Pancreas (tissue), 10 donors: ENCODE data around the gene SEPTIN11. TPM values are rescaled to one million over a fixed set of nuclear protein-coding genes. Genes with fewer than 3 reads are reported as not detected.
A peak's percentile ranks its signal among the peaks of the same experiment; 100 is the strongest.

Experiments used
- ATAC-seq, 4 donors: fragments of 200-7000 bp; cut with Tn5 transposase; one replicate each; pipeline versions ENCODE4 v1.8.0 to v1.9.1; 2020; ENCODE audit warnings: mild to moderate bottlenecking in 4 of 4, moderate library complexity in 4 of 4
- DNase-seq, 6 donors: peaks; one replicate each; pipeline ENCODE4 v3.0.0-alpha.2; 2020
- FAIRE-seq: peaks from 2 replicates; lab custom pipeline; 2012; peaks lifted over from hg19 to GRCh38; lab: Jason Lieb, UNC
- H3K27ac ChIP-seq, 4 donors: fragments of 200-600 bp; sonication (generic); 1 replicate in 3 of 4; 2 replicates in 1 of 4; pipeline versions ENCODE4 v1.5.0 to v1.8.0; 2020
- H3K27me3 ChIP-seq, 4 donors: fragments of 200-600 bp; one replicate each; pipeline ENCODE4 v1.8.0; 2021
- H3K36me3 ChIP-seq, 3 donors: fragments of 200-600 bp; sonication (generic) in 1 of 3; one replicate each; pipeline versions ENCODE4 v1.5.0 to v1.8.0; 2020 to 2021
- H3K4me1 ChIP-seq, 3 donors: fragments of 200-600 bp; one replicate each; pipeline ENCODE4 v1.8.0; 2021
- H3K4me3 ChIP-seq, 4 donors: fragments of 200-600 bp; sonication (generic) in 2 of 4; one replicate each; pipeline versions ENCODE4 v1.5.0 to v1.8.0; 2020 to 2021
- H3K9me3 ChIP-seq, 4 donors: fragments of 200-600 bp; one replicate each; pipeline ENCODE4 v1.8.0; 2021
- WGBS, 2 donors: extraction: QIAGEN DNeasy Blood & Tissue Kit; methylation state at CpG; one replicate each; pipeline ENCODE4 v1.1.7; 2013; 5-methylcytosine and 5-hydroxymethylcytosine counted together
- intact Hi-C, 3 donors: fragments of 100-400 bp; cut with DNase I; formaldehyde crosslinking; loops; one replicate each; pipeline versions ENCODE4 v1.11.1 to v1.14.2; 2022
- polyA plus RNA-seq, 2 donors: library from polyadenylated mRNA; stranded (reverse); fragments of 200-250 nt; gene quantifications; one replicate each; pipeline ENCODE4 v1.2.3, GENCODE V29; 2013
- total RNA-seq, 6 donors: library from RNA; stranded (reverse); fragmentation: NEBNext Ultra II Directional in 4 of 6; extraction: Animal tissue kit (Norgen Biotek cat#: 25700) in 4 of 6; gene quantifications; one replicate each; pipeline versions ENCODE4 v1.2.1 to v1.2.4, GENCODE V29; 2021 to 2023
- TF ChIP-seq, protein P1 (sequence below), 4 donors: fragments of 200-600 bp; sonication (generic) in 3 of 4; IDR thresholded peaks; one replicate each; pipeline versions ENCODE4 v1.5.0 to v1.8.0; 2021; ENCODE audit warnings: antibody characterized with exemption in 4 of 4
- donor health status: healthy with polysubstance abuse.
- donor health status: DM: no; HTN: no; CAD: no; lungs with moderate emphysema.
- donor health status: DM: no; HTN: no; CAD: no.
- donor health status: control.
- donor health status: control.
- donor health status: Bipolar disorder and iron deficiency.
- donor health status: DM: yes; HTN: yes; CAD: no.
- donor health status: DM: no; HTN: no; CAD: no.
- donor health status: DM: no; HTN: no; CAD: no.
- donor health status: DM: yes; HTN: yes; CAD: no.

SEPTIN11 gene
- total and polyA plus RNA-seq, 8 donors, result 11.6 to 48.9 (median 27.4) TPM

DNA sequence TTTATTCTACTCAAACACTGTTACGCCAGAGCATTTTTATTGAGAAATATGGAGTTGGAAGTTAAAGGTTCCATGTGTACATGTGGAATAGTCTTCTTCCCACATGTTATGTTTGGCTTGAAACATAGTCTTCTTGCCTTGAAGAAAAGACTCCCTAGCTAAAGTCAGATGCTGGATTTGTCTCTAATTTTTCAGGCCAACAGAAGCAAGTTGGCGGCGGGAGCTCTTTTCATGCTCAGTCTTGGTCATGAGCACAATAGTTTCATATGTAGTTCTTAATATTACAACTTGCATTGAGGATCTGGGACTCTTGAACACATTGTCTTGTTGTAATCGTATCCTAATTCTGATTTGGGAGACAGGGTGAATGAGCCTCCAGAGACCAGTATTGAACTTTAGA is 19.4 kb downstream of the SEPTIN11 start:
- 92% methylated on average over 4 of the region's 4 CpGs for WGBS, 2 donors
- no peak overlapping the region for H3K27ac ChIP-seq
- ATAC-seq, result peak in 1 of 4 donors; percentile 41

GRCh38 chr4:76969495-76969894 is 19.9 kb downstream of the SEPTIN11 start:
- H3K27ac ChIP-seq, result peak overlapping the region in 1 of 4 donors; percentile 24
- peak; percentile 74 to 93 (median 74) for ATAC-seq
- no peaks in the 10 kb centered on the region for H3K27me3 ChIP-seq
- H3K36me3 ChIP-seq, result no peaks in the 10 kb centered on the region
- H3K9me3 ChIP-seq, result no peaks in the 10 kb centered on the region
- peaks cover 0 to 11% (median 5%) of the 10 kb centered on the region in 3 donors for H3K4me1 ChIP-seq
- no peak for DNase-seq
- H3K4me3 ChIP-seq, result no peak overlapping the region
- intact Hi-C loops, result no loop called here
- FAIRE-seq, result no peak
- TF ChIP-seq, protein P1, sequence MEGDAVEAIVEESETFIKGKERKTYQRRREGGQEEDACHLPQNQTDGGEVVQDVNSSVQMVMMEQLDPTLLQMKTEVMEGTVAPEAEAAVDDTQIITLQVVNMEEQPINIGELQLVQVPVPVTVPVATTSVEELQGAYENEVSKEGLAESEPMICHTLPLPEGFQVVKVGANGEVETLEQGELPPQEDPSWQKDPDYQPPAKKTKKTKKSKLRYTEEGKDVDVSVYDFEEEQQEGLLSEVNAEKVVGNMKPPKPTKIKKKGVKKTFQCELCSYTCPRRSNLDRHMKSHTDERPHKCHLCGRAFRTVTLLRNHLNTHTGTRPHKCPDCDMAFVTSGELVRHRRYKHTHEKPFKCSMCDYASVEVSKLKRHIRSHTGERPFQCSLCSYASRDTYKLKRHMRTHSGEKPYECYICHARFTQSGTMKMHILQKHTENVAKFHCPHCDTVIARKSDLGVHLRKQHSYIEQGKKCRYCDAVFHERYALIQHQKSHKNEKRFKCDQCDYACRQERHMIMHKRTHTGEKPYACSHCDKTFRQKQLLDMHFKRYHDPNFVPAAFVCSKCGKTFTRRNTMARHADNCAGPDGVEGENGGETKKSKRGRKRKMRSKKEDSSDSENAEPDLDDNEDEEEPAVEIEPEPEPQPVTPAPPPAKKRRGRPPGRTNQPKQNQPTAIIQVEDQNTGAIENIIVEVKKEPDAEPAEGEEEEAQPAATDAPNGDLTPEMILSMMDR (IDR thresholded peaks at IDR 0.05), result no peak
- WGBS, 2 donors, result 35 to 38% methylated on average over 3 of the region's 3 CpGs

More for the DNA sequence above, 19.4 kb downstream of the SEPTIN11 start:
- DNase-seq (no peak), FAIRE-seq (no peak)
- TF ChIP-seq, protein P1 (IDR thresholded peaks at IDR 0.05), result no peak
- H3K9me3 ChIP-seq, result no peaks in the 10 kb centered on the region
- H3K27me3 ChIP-seq, result no peaks in the 10 kb centered on the region
- peaks cover 0 to 11% (median 5%) of the 10 kb centered on the region in 3 donors for H3K4me1 ChIP-seq
- intact Hi-C loops, result no loop called here
- no peak overlapping the region for H3K4me3 ChIP-seq
- no peaks in the 10 kb centered on the region for H3K36me3 ChIP-seq

DNA sequence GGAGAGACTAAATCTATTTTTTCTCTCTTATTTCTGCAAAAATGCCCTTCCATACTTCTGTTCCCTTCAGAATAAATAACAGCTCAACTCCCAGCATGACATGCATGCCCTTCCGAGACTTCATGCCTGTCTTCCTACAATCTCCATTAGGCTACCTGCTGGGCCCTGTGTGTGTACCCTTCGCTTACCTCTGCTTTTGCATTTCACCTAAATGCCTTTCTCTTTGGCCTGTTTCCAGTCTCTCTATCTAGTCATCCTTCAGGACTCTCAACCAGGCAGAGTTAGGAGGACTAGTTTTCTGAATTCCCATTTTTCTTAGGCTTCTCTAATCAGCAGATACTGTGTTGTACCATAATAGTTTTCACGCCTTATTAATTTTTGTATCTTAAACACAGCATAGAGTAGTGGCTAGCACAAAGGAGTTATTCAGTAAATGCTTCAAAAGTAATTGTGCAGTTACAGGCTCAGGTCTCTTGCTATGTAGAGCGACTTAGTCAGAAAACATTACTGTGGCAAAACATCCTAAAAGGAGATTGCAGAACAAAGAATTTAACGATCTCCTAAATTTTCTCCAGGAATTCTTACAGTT is 20.5 kb downstream of the SEPTIN11 start:
- Histone ChIP-seq H3K27me3 (no peaks in the 10 kb centered on the region), H3K4me1 (peaks cover 0 to 11% (median 5%) of the 10 kb centered on the region in 3 donors), H3K4me3 (no peak overlapping the region), H3K27ac (peak overlapping the region in 1 of 4 donors; percentile 24), H3K36me3 (no peaks in the 10 kb centered on the region), H3K9me3 (no peaks in the 10 kb centered on the region)
- ATAC-seq (peak in 2 of 4 donors; percentile 46 to 50), FAIRE-seq (no peak), DNase-seq (no peak)
- TF ChIP-seq, protein P1 (IDR thresholded peaks at IDR 0.05), result no peak
- 83 to 86% methylated on average over 5 of the region's 5 CpGs for WGBS, 2 donors
- intact Hi-C loops, result no loop called here

- intact Hi-C loops, result no loop called here
- no peaks in the 10 kb centered on the region for H3K36me3 ChIP-seq
- H3K27me3 ChIP-seq, result no peaks in the 10 kb centered on the region
- no peak for DNase-seq
- WGBS, 2 donors, result 81 to 82% methylated on average over 1 of the region's 1 CpG
- peaks cover 0 to 11% (median 5%) of the 10 kb centered on the region in 3 donors for H3K4me1 ChIP-seq
- FAIRE-seq, result no peak
- TF ChIP-seq, protein P1 (IDR thresholded peaks at IDR 0.05), result no peak
- no peak overlapping the region for H3K27ac ChIP-seq
- H3K4me3 ChIP-seq, result no peak overlapping the region
- no peaks in the 10 kb centered on the region for H3K9me3 ChIP-seq
- ATAC-seq, result no peak
These were observed 22.8 kb downstream of the SEPTIN11 start for GRCh38 chr4:76972306-76972705.

- TF ChIP-seq, protein P1 (IDR thresholded peaks at IDR 0.05), result no peak
- no peak overlapping the region for H3K27ac ChIP-seq
- intact Hi-C loops, result no loop called here
- 90 to 94% methylated on average over 2 of the region's 2 CpGs for WGBS, 2 donors
- H3K27me3 ChIP-seq, result no peaks in the 10 kb centered on the region
- peaks cover 0 to 13% (median 7%) of the 10 kb centered on the region in 3 donors for H3K4me1 ChIP-seq
- FAIRE-seq (no peak), ATAC-seq (no peak), DNase-seq (no peak)
- no peak overlapping the region for H3K4me3 ChIP-seq
- H3K36me3 ChIP-seq, result no peaks in the 10 kb centered on the region
- no peaks in the 10 kb centered on the region for H3K9me3 ChIP-seq
These were observed 24.6 kb downstream of the SEPTIN11 start for GRCh38 chr4:76974150-76974549.
